Inflammatory macrophage treated with lipopolysaccharide for 4 hours (primary cell): ENCODE measurements around the gene ZNF224.
"Not testable (repeated sequence)": the region's sequence is repeated elsewhere in the genome, so short reads cannot be mapped to it uniquely, and the experiment has no call there.

ENCODE experiments used
- DNase-seq: peaks from one replicate; pipeline ENCODE4 v3.0.0-alpha.2; 2020

ZNF224 gene

DNA sequence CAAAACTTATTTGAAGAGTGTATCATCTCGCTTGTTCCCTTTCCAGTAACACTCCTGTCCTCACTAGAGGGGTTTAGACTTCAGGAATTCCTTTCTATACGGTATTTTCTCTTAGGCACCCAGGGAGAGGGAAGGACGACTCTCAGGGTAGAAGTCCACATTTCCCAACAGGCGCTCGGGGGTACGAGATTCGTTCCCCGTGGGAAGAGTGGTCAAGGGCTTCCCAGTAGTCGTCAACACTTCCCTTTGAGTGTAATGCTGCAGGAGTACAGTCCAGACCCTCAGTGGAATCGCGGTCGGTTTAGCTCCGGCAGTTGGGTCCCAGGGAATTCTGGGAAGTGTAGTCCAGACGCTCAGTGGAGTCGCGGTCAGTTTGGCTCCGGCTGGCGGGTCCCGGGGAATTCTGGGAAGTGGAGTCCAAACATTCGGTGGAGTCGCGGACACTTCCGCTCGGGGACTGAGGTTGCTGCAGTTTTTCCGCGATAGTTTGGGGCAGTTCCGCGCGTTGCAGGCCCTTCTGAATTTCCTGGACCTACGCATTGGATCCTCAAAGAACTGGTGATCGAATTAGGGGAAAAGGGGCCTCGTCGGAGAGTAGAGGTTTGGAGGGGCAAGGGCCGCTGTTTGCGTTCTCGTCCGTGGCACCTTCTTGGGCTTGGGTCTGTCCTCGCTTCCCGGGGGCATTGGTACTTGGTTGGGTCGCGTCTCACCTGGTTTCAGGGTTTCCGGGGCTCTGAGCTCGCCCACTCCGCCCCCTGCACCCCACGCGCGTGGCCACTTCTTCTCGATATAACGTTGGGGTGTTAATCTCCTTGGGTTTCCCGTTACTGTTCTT lies at the start of gene ZNF224:
Gene ZNF224, plus strand, starts transcription at position 431 of the 835 bp plus-strand sequence. CDS start 3,513 bp downstream, outside the sequence.
- peak; percentile 93 for DNase-seq

GRCh38 chr19:44050740-44051649 lies 43.2 kb upstream of the ZNF224 start:
- DNase-seq, result no peak

DNA sequence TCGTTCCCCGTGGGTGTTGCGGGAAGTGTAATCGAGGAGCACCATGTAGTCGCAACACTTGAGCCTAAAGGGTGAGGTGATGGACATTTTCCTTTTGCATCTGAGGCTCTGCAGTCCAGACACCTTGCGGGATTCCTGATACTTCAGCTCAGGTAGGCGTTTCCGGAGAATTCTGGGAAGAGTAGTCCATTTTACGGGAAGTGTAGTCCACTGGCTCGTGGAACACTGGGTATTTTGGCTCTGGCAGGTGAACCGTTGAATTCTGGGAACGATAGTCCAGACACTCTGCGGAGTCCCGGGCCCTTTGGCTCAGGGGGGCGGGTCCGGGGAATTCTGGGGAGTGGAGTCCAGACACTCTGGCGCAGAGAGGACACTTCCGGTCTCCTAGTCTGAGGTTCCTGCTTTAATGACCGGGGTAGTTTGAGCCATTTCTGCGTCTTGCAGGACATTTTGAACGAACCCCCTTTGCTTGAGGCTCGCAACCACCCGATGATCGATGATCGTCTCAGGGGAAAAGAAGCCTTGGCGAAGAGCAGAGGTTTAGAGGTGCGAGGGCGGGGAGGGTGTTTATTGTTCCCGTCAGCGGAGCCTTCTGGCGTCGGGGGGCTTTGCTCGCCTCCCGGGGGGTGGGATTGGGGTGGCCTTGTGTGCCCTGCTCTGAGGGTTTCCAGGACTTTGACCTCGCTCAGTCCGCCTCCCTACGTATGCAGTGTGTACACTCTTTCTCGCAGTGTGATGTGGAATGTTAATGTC lies 42.3 kb upstream of the ZNF224 start, which contains the start of gene ZNF223:
Gene ZNF223, plus strand, starts transcription at position 387 of the 753 bp plus-strand sequence. CDS start 3,141 bp downstream, outside the sequence.
- DNase-seq, result peak; percentile 87

- DNase-seq, result no peak
These were observed 38.3 kb upstream of the ZNF224 start for GRCh38 chr19:44055870-44056269.

DNA sequence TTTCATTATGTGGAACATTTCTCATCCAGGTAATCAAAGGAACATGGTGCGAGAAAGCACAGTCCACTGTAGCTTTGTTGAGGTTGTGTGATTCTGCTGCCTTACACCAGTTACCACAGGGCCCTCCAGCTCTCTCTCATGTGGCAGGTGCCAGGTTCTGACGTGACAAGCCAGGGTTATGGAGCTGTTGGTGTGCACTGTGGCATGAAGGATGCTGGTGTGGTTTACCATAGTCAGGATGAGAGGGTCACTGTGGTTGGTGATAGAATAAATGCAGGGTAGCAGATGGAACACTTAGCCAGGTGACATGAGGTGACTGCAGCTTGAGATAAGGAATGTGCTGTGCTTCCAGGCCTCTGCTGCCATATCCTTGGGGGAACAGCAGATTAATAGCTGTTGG lies 34.9 kb upstream of the ZNF224 start:
- no peak for DNase-seq

DNA sequence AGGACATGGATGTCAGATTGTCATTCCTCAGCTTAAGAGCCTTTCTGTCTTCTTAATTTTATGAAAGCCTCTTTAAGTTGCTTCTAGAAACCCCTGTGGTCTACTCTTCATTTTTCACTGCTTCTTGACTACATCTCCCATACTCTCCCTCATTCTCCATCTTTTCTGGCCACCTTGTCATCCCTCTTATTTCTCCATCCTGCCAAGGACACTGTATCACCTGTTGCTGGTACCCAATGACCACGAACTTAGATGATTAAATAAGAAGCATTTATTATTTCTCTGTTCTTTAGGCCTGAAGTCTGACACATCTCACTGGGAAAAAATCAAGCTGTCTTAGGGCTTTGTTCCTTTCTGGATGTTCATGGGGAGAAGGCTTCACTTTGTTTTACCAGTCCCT lies 33.1 kb upstream of the ZNF224 start:
- DNase-seq, result no peak

DNA sequence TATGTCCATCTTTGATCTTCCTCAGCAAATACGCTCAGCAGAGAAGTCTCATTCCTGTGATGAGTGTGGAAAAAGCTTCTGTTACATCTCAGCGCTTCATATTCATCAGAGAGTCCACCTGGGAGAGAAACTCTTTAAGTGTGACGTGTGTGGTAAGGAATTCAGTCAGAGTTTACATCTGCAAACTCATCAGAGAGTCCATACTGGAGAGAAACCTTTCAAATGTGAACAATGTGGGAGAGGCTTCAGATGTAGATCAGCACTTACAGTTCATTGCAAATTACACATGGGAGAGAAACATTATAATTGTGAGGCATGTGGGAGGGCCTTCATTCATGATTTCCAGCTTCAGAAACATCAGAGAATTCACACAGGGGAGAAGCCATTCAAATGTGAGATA lies 27.9 kb upstream of the ZNF224 start:
- no peak for DNase-seq

- no peak for DNase-seq
These were observed 24.7 kb upstream of the ZNF224 start for GRCh38 chr19:44069415-44069814.

- peak; percentile 85 for DNase-seq
These were observed 22.2 kb upstream of the ZNF224 start, which contains the start of gene ZNF284 for GRCh38 chr19:44071824-44072542. Gene ZNF284, plus strand, starts transcription at chr19:44072159. Its CDS starts 4,231 bp downstream, at chr19:44076390.

DNA sequence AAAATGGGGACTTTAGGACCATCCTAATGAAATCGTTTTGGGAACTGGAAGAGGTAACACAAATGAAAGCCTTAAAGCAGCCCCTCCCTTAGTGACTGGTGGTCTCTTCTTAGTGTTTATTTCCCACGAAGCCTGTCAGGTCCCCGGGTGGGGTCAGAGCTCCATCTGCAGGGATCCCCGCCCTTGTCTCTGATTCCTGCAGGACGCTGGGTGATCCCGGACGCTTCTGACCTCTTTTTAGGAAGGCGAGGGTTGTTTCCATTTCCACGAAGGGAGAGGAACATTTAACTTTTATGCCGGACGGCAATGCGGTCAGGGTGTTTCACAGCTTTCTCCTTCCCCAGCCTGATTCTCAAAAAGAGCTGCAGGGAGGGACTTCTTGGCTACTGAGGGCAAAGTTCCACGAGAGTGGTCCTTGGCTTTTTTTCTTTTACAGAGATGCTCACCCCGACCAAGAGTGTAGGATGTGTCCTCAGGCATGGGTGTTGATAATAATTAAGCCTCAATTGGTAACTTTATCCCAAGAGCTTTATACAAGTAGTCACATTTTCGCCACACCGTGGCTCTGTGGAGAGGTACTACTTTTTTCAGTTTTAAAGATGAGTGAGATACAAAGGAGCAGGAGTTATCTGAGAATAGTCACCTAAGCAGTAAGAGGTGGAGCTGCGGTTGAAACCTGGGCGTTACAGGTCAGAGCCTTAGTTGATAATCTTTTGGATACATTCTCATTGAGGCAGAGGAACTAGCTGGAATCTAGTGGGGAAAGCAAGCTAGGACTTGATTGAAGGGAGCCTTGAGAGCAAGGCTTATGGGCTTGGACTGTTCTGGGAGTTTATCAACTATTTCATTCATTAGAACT lies 21.4 kb upstream of the ZNF224 start:
- DNase-seq, result no peak

DNA sequence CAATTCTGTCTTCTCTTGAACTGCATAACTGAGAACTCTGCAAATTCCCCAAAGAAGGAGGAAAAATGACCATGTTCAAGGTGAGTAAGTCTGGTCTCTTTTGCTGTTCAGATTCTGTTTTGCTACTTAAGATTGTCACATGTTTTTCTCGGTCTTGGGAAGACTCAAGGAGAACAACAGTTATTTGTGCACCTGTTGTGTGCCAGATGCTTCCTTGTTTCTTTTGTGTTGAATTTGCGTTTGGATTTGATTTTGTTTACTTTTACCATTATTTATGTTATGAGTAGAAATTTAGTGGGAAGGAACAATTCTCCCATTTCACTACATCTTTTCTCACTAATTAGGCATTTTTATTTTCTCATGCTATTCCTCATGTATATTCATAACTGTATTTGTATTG lies 17.8 kb upstream of the ZNF224 start:
- no peak for DNase-seq

- DNase-seq, result no peak
These were observed 2.1 kb upstream of the ZNF224 start for GRCh38 chr19:44092108-44092507.

DNA sequence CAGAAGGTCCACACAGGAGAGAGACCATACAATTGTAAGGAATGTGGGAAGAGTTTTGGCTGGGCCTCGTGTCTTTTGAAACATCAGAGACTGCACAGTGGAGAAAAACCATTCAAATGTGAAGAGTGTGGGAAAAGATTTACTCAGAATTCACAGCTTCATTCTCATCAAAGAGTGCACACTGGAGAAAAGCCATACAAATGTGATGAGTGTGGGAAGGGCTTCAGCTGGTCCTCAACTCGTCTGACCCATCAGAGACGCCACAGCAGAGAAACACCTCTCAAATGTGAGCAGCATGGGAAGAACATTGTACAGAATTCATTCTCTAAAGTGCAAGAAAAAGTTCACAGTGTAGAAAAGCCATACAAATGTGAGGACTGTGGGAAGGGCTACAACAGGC lies 13.6 kb downstream of the ZNF224 start:
- no peak for DNase-seq

DNA sequence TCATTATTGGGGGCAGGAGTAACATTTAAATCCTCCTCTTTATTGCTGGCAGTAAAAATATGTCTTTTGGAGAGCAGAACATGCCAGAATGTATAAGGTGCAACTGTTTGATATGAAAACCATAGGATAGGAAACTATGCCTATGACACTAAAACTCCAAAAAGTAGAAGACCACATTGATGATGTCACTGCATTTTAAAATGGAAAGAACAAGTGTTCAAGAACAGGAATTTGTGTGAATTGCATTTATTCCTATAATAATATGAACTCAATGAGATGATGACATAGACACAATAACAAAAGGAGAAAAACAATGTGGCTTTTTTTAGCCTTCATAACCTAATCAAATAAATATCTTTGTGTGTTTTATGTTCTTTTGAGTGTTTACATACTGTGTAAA lies 15.3 kb downstream of the ZNF224 start:
- no peak for DNase-seq

DNA sequence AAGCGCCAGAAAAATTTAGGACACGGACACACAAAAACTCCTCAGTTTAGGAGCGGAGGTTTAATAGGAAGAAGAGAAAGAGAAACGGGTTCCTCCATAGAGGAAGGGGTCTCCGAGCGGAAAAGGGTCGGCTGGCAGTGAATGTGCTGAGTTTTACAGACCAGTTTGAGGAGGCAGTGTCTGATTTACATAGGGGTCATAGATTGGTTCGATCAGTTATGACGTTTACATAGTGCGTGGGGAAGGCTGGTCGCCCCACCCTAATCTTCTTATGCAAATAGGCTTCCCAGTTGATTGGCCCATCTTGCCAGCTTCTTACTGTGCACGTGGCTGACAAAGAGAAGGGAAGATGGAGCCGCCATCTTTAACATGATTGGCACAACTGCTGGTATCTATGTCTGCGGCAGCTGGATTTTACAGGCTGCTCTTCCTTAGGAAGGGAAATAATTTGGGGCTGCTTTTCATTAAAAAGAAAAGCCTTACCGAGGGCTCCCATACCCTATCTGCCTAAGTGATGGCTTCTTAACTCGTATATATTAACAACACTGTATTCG lies 17.8 kb downstream of the ZNF224 start:
- DNase-seq, result peak; percentile 58

GRCh38 chr19:44112802-44113137 lies 18.6 kb downstream of the ZNF224 start:
- no peak for DNase-seq

DNA sequence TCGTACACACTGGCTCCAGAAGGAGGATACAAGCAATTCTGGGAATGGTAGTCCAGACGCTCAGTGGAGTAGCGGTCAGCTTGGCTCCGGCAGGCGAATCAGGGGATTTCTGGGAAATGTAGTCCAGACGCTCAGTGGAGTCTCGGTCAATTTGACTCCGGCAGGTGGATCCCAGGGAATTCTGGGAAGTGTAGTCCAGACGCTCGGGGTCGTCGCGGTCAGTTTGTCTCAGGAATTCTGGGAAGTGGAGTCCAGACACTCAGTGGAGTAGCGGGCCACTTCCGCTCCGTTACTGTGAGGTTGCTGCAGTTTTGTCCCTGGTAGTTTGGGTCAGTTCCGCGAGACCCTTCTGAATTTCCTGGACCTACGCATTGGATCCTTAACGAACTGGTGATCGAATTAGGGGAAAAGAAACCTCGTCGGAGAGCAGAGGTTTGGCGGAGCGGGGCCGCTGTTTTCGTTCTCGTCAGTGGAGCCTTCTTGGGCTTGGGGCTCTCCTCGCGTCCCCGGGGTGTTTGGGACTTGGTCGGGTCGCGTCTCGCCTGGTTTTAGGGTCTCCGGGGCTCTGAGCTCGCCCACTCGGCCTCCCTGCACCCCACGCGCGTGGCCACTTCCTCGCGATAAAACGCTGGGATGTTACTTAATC lies 19.1 kb downstream of the ZNF224 start, which contains the start of gene ZNF225:
Gene ZNF225, plus strand, starts transcription at position 262 of the 646 bp plus-strand sequence. CDS start 2,429 bp downstream, outside the sequence.
- DNase-seq, result peak; percentile 99

GRCh38 chr19:44113784-44114390 lies 19.7 kb downstream of the ZNF224 start:
- no peak for DNase-seq

- DNase-seq, result not testable (repeated sequence)
These were observed 27.0 kb downstream of the ZNF224 start for GRCh38 chr19:44121162-44121561.

GRCh38 chr19:44131955-44132354 lies 37.8 kb downstream of the ZNF224 start:
- no peak for DNase-seq
